Calu3 (cell line): ENCODE measurements around the gene MAMLD1. TPM values are rescaled to one million over a fixed set of nuclear protein-coding genes. Genes with fewer than 3 reads are reported as not detected.

Experiments used
- BruUV-seq: library from RNA; stranded (reverse); fragments of 400-500 nt; replicated peaks from 2 replicates; lab custom pipeline; 2021; lab: Mats Ljungman, UMichigan
- CTCF ChIA-PET: fragments of 300-600 bp; sonication (Branson Sonifier 250); formaldehyde crosslinking; loops from one replicate; lab custom pipeline; 2022; ENCODE audit warnings: antibody characterized with exemption; lab: Charles Lee
- DNase-seq: peaks from one replicate; pipeline ENCODE4 v3.0.0; 2022
- H3K27ac Mint-ChIP-seq: one replicate; pipeline ENCODE4 v1.8.0; 2022; ENCODE audit warnings: mixed read lengths; ENCODE audit not compliant: unreplicated experiment
- H3K27me3 Mint-ChIP-seq: one replicate; pipeline ENCODE4 v1.8.0; 2022; ENCODE audit warnings: mixed read lengths; ENCODE audit not compliant: unreplicated experiment
- H3K36me3 Mint-ChIP-seq: one replicate; pipeline ENCODE4 v1.8.0; 2022; ENCODE audit warnings: mild to moderate bottlenecking, moderate library complexity, mixed read lengths; ENCODE audit not compliant: insufficient read depth, unreplicated experiment
- H3K4me1 Mint-ChIP-seq: one replicate; pipeline ENCODE4 v1.8.0; 2022; ENCODE audit warnings: mild to moderate bottlenecking, low read depth, mixed read lengths; ENCODE audit not compliant: unreplicated experiment
- H3K4me3 Mint-ChIP-seq: one replicate; pipeline ENCODE4 v1.8.0; 2022; ENCODE audit warnings: mild to moderate bottlenecking, low read depth, moderate library complexity, mixed read lengths; ENCODE audit not compliant: unreplicated experiment
- H3K9me3 Mint-ChIP-seq: one replicate; pipeline ENCODE4 v1.8.0; 2022; ENCODE audit warnings: low read depth, mixed read lengths; ENCODE audit not compliant: unreplicated experiment
- CTCF ChIP-seq: fragments of 200-600 bp; IDR thresholded peaks from one replicate; pipeline ENCODE4 v1.8.0; 2022; ENCODE audit warnings: antibody characterized with exemption; ENCODE audit not compliant: unreplicated experiment
- intact Hi-C: fragments of 100-400 bp; cut with micrococcal nuclease; formaldehyde crosslinking; loops from one replicate; pipeline ENCODE4 v1.10.0; 2022; ENCODE audit not compliant: unreplicated experiment
- total RNA-seq: library from RNA; stranded (reverse); gene quantifications from 2 replicates; pipeline ENCODE4 v1.2.3, GENCODE V29; 2022

Gene MAMLD1
- total RNA-seq, 1 experiment from 2014 or later = 8.8 TPM

GRCh38 chrX:150429594-150429993, 66.5 kb downstream of the MAMLD1 start:
- CTCF ChIA-PET = interaction anchor here (0.7 kb wide), 1 partner anchor 397 kb away, joined by 3 read pairs; no protein-coding TSS in a partner anchor
- Mint-ChIP-seq H3K27ac (no peak overlapping the region), H3K9me3 (no peaks in the 10 kb centered on the region), H3K27me3 (no peaks in the 10 kb centered on the region), H3K36me3 (no peaks in the 10 kb centered on the region), H3K4me1 (no peaks in the 10 kb centered on the region), H3K4me3 (no peak overlapping the region)
- no peak for TF ChIP-seq CTCF
- BruUV-seq = no TSS peak
- intact Hi-C loops = no loop called here
- no peak for DNase-seq

- no peak for DNase-seq
- H3K27ac Mint-ChIP-seq = no peak overlapping the region
- no peaks in the 10 kb centered on the region for H3K36me3 Mint-ChIP-seq
- H3K4me3 Mint-ChIP-seq = no peak overlapping the region
- no TSS peak for BruUV-seq
- intact Hi-C loops = no loop called here
- CTCF ChIA-PET = no interaction called here
- H3K27me3 Mint-ChIP-seq = no peaks in the 10 kb centered on the region
- H3K9me3 Mint-ChIP-seq = no peaks in the 10 kb centered on the region
- no peak for TF ChIP-seq CTCF
- H3K4me1 Mint-ChIP-seq = peaks cover 6% of the 10 kb centered on the region
Measured at GRCh38 chrX:150436195-150436594, 73.1 kb downstream of the MAMLD1 start.

- no peak for TF ChIP-seq CTCF
- Mint-ChIP-seq H3K36me3 (no peaks in the 10 kb centered on the region), H3K4me3 (no peak overlapping the region), H3K9me3 (no peaks in the 10 kb centered on the region), H3K27me3 (no peaks in the 10 kb centered on the region), H3K27ac (no peak overlapping the region), H3K4me1 (peaks cover 6% of the 10 kb centered on the region)
- DNase-seq = no peak
- intact Hi-C loops = no loop called here
- BruUV-seq = no TSS peak
- CTCF ChIA-PET = no interaction called here
Measured at GRCh38 chrX:150438165-150438564, 75.0 kb downstream of the MAMLD1 start.

GRCh38 chrX:150446151-150446550, 83.0 kb downstream of the MAMLD1 start:
- no peak for TF ChIP-seq CTCF
- no TSS peak for BruUV-seq
- Mint-ChIP-seq H3K36me3 (no peaks in the 10 kb centered on the region), H3K4me3 (no peak overlapping the region), H3K9me3 (no peaks in the 10 kb centered on the region), H3K27ac (no peak overlapping the region), H3K4me1 (no peaks in the 10 kb centered on the region), H3K27me3 (no peaks in the 10 kb centered on the region)
- DNase-seq = no peak
- CTCF ChIA-PET = no interaction called here
- intact Hi-C loops = no loop called here
